ENCODE measurements around the gene SEPTIN11.

Gene SEPTIN11

DNA sequence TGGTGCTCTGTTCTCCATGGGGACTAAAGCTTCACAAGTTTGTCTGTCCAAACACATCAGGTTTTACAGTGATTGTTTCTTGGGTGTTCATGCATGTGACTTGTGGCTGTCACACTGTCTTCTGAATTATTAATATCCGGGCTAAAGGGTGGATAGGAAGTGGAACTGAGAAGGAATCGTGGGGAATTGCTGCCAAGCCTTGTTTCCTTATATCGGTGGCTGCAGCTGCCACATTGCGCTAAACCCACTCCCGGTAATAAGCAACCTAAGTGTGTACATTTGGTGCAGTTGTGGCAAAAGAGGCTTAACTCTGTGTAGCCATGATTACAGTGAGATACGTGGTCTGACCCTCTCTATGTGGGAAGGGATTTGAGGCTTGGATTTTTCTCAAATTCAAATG is 30.7 kb downstream of the SEPTIN11 start:
- DNase-seq (ENCODE audit: low read depth): no peak

DNA sequence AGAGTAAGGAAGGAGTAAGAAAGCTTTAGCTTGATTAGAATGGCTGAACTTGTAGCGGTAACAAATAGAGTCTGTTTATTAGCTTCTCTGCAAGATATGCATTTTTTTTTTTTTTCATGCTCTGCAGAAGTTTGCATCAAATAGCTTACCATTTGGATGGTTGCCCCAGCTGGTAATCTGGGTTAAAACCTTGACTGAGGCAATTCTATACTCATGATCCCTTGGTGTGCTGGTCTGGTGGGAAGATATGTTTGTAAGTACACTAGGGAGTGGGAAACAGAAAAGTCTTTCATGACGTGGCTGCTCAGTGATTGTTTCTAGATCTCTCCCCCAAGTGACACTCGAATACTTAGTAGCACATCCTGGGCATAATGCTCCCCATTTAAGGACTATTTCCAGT is 32.1 kb downstream of the SEPTIN11 start:
- peak; percentile 86 for DNase-seq (ENCODE audit: low read depth)

DNA sequence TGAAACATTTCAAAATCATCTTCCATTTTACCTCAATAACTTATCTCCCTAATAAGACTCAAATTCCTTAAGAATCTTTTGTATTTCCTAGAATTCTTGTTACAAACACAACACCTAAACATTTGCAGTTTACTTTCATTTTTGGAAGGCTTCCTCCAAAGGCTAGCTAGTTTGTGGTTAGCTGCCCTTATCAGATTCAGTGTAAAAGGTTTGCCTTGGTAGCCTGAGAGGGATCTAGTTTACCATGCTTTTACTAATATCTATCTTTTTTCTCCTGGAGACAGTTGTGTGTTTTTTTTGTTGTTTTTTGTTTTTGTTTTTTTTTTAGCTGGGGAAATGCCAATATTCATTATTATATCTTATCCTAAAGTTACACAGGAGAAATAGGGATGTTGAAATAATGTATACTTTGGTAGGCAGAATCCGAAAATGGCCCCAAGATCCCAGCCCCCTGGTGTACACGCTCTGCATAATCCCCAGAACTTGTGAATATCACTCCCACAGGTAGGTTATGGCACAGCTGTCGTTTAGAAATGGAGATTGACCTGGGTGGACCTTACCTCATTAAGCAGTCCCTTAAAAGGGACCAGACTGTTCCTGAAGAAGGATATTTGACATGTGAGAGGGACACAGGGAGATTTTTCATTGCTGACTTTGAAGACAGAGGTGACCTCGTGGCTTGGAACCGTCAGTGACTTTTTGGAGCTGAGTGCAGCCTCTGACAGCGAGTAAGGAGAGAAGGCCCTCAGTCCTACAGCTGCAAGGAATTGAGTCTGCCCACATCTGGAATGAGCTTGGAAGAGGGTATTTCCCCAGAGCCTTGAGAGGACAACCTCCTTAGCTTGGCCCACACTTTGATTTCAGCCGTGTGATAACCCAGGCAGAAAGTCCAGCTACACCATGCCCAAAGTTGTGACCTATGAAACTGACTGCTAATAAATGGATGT is 33.4 kb downstream of the SEPTIN11 start:
- DNase-seq (ENCODE audit: low read depth): peak; percentile 68

DNA sequence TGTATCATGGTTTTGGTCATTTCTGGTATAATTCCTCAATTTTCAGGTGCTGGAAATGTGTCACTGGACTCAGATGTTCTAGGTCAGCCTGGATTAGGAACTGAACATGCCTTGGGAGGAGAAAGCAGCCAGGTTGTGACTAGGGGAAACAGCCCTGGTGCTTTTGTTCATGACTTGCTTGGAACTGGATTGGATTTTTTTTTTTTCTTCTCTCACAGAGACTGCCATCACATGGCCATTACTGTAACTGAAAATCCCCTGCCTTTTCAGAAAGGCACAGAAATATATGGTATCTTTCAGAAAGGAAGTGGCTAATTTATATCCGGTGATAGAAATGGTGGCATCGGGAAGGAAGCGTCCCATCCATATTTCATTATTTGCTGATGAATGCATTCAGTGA is 34.6 kb downstream of the SEPTIN11 start:
- peak; percentile 59 for DNase-seq (ENCODE audit: low read depth)

GRCh38 chr4:76984788-76985211 is 35.2 kb downstream of the SEPTIN11 start:
- peak; percentile 100 for DNase-seq (ENCODE audit: low read depth)

GRCh38 chr4:76987153-76987591 is 37.6 kb downstream of the SEPTIN11 start:
- DNase-seq (ENCODE audit: low read depth): peak; percentile 99

DNA sequence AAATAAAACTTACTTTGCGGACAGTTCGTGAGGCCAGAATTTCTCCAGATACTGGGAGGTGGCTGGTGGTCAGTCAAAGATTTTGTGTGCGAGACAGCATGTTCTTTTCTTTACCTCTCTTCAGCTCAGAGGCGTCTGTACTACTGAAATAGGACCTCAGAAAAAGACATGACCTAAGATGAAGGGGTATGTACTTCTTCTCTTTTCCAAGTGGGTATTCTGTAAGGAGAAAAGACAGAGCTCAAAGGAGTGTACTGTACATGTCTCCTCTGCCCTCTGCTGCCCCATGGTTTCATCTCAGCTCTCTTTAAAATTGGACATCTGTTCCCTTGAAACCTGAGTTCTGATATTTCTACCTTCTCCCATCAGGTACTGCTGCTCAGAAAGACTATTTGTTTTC is 38.1 kb downstream of the SEPTIN11 start:
- no peak for DNase-seq (ENCODE audit: low read depth)

GRCh38 chr4:76989391-76990061 is 40.0 kb downstream of the SEPTIN11 start:
- DNase-seq (ENCODE audit: low read depth): no peak

GRCh38 chr4:76990288-76991080 is 40.9 kb downstream of the SEPTIN11 start:
- peak; percentile 92 for DNase-seq (ENCODE audit: low read depth)

GRCh38 chr4:76991161-76991660 is 41.7 kb downstream of the SEPTIN11 start:
- DNase-seq (ENCODE audit: low read depth): no peak

- DNase-seq (ENCODE audit: low read depth): no peak
These were observed 44.5 kb downstream of the SEPTIN11 start for GRCh38 chr4:76993787-76994641.

DNA sequence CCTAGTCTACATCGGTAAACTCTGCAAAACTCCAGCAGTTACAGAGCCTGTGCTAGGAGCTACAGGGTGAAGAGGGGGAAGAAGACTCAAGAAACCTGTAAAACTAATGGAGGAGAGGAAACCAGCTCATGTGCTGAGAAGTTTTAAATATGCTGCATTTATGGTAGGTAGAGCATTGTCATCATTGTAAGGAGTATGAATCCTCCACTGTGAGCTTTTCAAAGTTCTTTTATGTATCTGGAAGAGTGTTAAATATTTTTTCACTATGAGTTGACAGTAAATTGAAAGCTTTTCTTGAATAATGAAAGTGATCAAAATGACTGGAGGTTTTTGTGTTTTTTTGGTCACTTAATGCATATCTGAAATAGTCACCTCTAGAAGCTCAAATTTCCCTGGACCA is 46.2 kb downstream of the SEPTIN11 start:
- DNase-seq (ENCODE audit: low read depth): no peak

- no peak for DNase-seq (ENCODE audit: low read depth)
These were observed 46.9 kb downstream of the SEPTIN11 start for GRCh38 chr4:76996445-76996844.

- DNase-seq (ENCODE audit: low read depth): no peak
These were observed 47.5 kb downstream of the SEPTIN11 start for GRCh38 chr4:76997077-76997476.

DNA sequence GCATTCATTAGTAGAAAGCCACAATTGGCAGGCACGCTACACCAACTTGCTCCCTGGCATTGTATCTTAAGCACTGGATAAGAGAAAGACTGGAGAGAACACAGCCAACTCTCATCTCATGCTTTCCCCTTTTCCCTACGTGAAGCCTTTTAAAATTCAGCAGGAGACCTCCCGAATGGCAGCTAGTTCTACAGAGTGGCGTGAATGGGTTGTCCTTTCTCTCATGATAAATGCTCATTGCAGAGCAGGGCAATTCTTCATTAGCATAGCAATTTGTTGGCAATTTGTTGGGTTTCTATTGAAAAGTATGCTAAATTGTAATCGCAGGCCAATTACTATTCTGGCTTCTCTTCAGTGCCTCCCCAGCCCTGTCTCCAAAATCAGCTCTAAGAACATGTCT is 48.0 kb downstream of the SEPTIN11 start:
- no peak for DNase-seq (ENCODE audit: low read depth)

GRCh38 chr4:76998251-76998901 is 48.8 kb downstream of the SEPTIN11 start:
- DNase-seq (ENCODE audit: low read depth): peak; percentile 69

Measured in iris pigment epithelial cell (primary cell).